Measurements from ENCODE around the gene KCNJ6. TPM values are rescaled to one million over a fixed set of nuclear protein-coding genes. Genes with fewer than 3 reads are reported as not detected.

Gene KCNJ6
- total RNA-seq, 1 experiment from 2014 or later = 1.2 TPM

DNA sequence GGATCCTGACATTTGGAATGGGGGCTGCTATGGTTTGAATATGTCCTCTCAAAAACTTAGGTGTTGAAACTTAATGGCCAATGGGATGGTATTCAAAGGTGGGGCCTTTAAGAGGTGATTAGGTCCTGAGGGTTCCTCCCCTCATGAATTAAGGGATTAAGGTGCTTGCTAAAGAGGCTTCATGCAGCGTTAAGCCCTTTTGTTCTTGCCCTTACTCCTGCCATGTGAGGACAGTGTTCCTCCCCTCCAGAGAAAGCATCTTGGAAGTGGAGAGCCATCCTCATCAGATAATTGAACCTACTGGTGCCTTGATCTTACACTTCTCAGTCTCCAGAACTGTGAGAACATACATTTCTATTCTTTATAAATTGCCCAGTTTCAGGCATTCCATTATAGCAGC, 146.6 kb downstream of the KCNJ6 start:
- H2AFZ ChIP-seq (ENCODE audit: low read length) = no peak overlapping the region
- Mint-ChIP-seq H3K27me3 (ENCODE audit: low read depth) (no peaks in the 10 kb centered on the region; the same call in 1 of the 2 replicates), H3K4me1 (peaks cover 13 to 17% of the 10 kb centered on the region in 2 experiments), H3K4me3 (no peak overlapping the region), H3K36me3 (ENCODE audit: insufficient read depth in 1 of 3, low read depth in 3 of 3) (peaks cover 0 to 22% (median 12%) of the 10 kb centered on the region in 3 experiments; a peak in 5 of 7 replicates), H3K9me3 (peaks cover 14 to 19% of the 10 kb centered on the region in 2 experiments), H3K27ac (no peak overlapping the region)
- no peak overlapping the region for H3K27ac ChIP-seq (ENCODE audit: insufficient read length, low read depth, low read length)
- no peak overlapping the region for H3K4ac ChIP-seq (ENCODE audit: low read depth, low read length)
- H3K23me2 ChIP-seq (ENCODE audit: insufficient read length, low read depth, low read length, poor library complexity, severe bottlenecking) = no peaks in the 10 kb centered on the region
- H3K79me1 ChIP-seq (ENCODE audit: insufficient read depth, low read depth, low read length, poor library complexity, severe bottlenecking) = no peaks in the 10 kb centered on the region
- H3K9me3 ChIP-seq (ENCODE audit: control insufficient read depth, low read depth, low read length) = no peaks in the 10 kb centered on the region
- no peak overlapping the region for H3K23ac ChIP-seq (ENCODE audit: insufficient read length, low read depth, low read length)
- no peak overlapping the region for H2AK5ac ChIP-seq (ENCODE audit: insufficient read length, low read length)
- no peak overlapping the region for H4K5ac ChIP-seq (ENCODE audit: insufficient read length, low read depth, low read length)
- no peaks in the 10 kb centered on the region for H3K27me3 ChIP-seq (ENCODE audit: insufficient read depth, low read length)
- H3K4me2 ChIP-seq (ENCODE audit: insufficient read depth, insufficient read length, low read length) = no peak overlapping the region
- H2BK5ac ChIP-seq (ENCODE audit: insufficient read length, low read length) = no peak overlapping the region
- H4K8ac ChIP-seq (replicated peaks; ENCODE audit: insufficient read length, low read depth, low read length) = no peak overlapping the region
- no peak overlapping the region for H3K14ac ChIP-seq (ENCODE audit: insufficient read depth, low read length)
- no peaks in the 10 kb centered on the region for H4K20me1 ChIP-seq (ENCODE audit: control insufficient read depth, insufficient read depth, insufficient read length)
- H2BK120ac ChIP-seq (ENCODE audit: low read depth, low read length, poor library complexity, severe bottlenecking) = no peak overlapping the region
- no peak overlapping the region for H2BK20ac ChIP-seq (ENCODE audit: low read depth, low read length, poor library complexity, severe bottlenecking)
- H2BK15ac ChIP-seq (ENCODE audit: low read depth, low read length) = no peak overlapping the region
- no peak overlapping the region for H3K9ac ChIP-seq (ENCODE audit: extremely low read depth, insufficient read length, low read length)
- H3T11ph ChIP-seq (ENCODE audit: low read length) = no peak overlapping the region
- no peaks in the 10 kb centered on the region for H3K79me2 ChIP-seq (ENCODE audit: insufficient read depth, low read length)
- H4K91ac ChIP-seq (ENCODE audit: insufficient read length, low read depth, low read length) = no peak overlapping the region
- no peak overlapping the region for H2BK12ac ChIP-seq (ENCODE audit: insufficient read length, low read depth, low read length)
- TF ChIP-seq CTCF (conservative IDR thresholded peaks at IDR 0.05) = no peak
- WGBS (ENCODE audit: extremely low coverage, insufficient read length, low lambda C conversion rate) = no CpG with 5 or more reads among the region's 1 CpG
- no peaks in the 10 kb centered on the region for H3K4me1 ChIP-seq (ENCODE audit: insufficient read depth, low read length)
- H3K56ac ChIP-seq (ENCODE audit: insufficient read length, low read depth, low read length) = no peak overlapping the region
- no peak for DNase-seq
- H3K18ac ChIP-seq (ENCODE audit: insufficient read length, low read depth, low read length) = no peak overlapping the region

Measured in H9 (cell line).